M059J (cell line): ENCODE results near the gene SLFNL1. TPM values are rescaled to one million over a fixed set of nuclear protein-coding genes. Genes with fewer than 3 reads are reported as not detected.

Source experiments
- DNase-seq: peaks from one replicate; pipeline ENCODE4 v3.0.0-alpha.2; 2012; ENCODE audit warnings: low read depth
- total RNA-seq: library from RNA; depleted of rRNA; stranded (reverse); fragments of >200 nt; shearing (Covaris generic); gene quantifications from 2 replicates; pipeline ENCODE4 v1.2.3, GENCODE V29; 2014

SLFNL1 gene
- total RNA-seq, 1 experiment from 2014 or later = 0.15 TPM

DNA sequence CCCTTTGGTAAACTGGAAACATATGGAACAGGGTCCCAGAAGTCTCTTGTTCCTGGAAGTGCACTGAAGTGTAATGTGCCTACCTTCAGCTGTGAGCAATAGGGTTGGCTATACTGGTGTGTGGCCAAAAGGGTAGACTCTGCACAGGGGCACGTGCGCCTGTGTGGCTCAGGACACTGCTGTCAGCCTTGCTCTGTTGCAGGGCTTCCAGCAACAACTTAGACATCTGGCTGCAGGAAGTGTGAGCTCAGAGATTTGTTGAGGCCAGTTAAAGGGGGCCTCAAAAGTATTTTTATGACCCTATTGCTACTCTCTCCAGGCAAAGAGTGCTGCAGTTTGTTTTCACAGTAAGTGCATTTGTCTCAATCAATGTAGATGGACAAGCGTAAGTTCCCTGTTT lies 34.6 kb downstream of the SLFNL1 start:
- DNase-seq = no peak

- no peak for DNase-seq
Observed at GRCh38 chr1:40986328-40986783, 35.2 kb downstream of the SLFNL1 start.

- DNase-seq = no peak
Observed at GRCh38 chr1:40985875-40986274, 35.6 kb downstream of the SLFNL1 start.

DNA sequence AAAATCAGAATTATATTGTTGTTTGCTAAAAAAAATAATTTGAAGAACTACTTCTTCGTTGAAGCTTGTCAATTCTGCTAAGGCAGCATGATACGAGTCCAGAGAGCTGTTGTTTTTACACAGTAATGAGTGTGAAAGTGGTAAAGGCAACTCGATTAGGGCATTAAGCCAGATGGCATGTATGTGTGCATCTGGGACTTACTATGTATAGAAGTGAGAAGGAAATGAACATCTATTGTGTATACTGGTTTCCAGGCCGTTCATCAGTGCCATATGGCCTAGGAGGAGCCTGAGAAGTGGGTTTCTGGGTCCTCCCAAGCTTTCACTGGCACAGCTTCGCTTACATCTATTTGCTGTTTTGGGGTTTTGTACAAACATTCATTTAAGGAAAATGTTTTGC lies 36.4 kb downstream of the SLFNL1 start:
- DNase-seq = no peak

GRCh38 chr1:40984531-40984930 lies 37.0 kb downstream of the SLFNL1 start:
- no peak for DNase-seq

DNA sequence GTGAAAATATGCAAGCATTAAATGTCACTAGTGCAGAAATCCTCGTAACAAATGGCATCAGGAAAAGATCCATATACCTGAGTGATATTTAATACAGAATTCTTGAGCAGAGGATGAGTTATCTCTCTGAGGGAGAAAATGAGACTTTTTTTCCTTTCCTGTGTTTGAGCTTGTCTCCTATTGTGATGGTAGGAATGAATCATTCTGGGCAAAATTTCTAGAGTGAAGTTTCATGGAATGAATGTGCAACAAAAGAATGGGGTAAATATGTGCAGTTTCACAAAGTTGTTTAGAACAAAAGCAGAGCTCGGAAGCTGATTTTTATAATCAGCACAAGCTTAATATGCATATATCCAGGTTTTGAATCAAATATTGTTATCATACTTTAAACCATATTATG lies 37.5 kb downstream of the SLFNL1 start:
- peak; percentile 11 for DNase-seq

- no peak for DNase-seq
Observed at GRCh38 chr1:40983286-40983685, 38.2 kb downstream of the SLFNL1 start.

DNA sequence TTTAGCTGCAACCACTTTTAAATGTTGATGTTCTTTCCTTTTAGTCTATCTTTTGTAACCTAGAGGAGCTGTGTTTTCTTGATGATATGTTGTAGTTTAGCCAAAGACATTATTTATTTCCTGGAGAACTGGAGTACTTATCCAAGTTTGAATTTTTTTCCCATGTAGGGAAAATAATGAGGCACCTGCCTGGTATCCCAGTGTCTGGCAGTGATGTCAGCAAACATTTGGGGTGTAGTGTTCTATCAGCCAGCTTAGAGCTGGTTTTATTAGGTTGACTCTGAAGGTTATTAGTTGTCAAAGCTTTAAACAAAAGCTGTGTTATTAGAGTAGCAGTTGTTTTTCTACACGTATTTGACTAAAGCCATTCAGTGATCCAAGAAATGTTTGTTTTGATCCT lies 38.8 kb downstream of the SLFNL1 start:
- peak; percentile 19 for DNase-seq

- no peak for DNase-seq
Observed at GRCh38 chr1:40981691-40982448, 39.7 kb downstream of the SLFNL1 start.

DNA sequence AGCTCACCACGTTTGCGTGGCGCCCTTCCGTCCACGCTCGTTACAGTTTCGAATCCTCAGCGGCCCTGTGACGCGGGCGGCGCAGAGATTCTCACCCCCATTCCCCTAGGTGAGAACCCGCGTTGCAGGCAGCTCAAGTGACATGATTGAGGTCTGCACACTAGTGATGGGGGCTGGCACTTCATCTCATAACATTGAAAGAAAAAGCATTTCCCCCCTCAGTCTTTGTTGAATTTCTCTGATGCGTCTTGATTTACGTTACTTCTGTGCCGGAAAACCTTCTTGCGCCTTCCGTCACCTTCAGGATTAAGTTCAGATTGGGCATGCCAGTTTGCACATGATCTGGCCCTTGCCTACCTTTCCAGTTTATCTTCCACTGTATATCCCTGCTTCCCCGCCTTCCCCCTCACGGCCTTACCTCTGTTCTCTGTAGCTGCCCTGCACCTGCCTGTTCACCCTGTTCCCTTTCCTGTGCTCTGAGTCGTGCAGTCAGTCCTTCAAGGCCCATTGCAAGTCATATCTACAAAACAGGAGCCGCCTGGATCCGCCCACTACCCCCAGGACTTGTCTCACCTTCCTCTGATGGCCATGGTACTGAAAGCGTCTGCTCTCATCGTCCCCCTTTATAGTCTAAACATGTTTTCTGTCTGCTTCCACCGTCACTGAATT lies 40.9 kb downstream of the SLFNL1 start:
- DNase-seq = peak; percentile 61

DNA sequence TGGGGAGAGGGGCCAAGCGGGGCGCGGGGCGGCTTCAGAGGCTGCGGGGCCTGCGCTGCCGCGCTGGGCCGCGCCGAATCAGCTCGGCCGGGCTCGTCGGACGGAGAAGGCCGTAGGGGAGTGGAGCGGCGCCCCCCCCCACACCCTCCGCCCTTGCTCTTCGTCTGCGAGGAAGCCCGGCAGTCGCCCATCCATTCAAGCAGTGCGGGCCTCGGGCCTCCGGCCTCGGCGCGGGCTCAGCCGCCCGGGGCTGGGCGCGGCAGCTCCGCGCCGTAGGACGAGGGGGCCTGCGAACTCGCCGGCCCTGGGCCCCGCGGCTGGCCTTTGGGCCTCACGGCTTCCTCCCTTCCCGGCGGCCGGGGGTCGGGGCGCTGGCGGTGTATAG lies 41.5 kb downstream of the SLFNL1 start:
- no peak for DNase-seq

DNA sequence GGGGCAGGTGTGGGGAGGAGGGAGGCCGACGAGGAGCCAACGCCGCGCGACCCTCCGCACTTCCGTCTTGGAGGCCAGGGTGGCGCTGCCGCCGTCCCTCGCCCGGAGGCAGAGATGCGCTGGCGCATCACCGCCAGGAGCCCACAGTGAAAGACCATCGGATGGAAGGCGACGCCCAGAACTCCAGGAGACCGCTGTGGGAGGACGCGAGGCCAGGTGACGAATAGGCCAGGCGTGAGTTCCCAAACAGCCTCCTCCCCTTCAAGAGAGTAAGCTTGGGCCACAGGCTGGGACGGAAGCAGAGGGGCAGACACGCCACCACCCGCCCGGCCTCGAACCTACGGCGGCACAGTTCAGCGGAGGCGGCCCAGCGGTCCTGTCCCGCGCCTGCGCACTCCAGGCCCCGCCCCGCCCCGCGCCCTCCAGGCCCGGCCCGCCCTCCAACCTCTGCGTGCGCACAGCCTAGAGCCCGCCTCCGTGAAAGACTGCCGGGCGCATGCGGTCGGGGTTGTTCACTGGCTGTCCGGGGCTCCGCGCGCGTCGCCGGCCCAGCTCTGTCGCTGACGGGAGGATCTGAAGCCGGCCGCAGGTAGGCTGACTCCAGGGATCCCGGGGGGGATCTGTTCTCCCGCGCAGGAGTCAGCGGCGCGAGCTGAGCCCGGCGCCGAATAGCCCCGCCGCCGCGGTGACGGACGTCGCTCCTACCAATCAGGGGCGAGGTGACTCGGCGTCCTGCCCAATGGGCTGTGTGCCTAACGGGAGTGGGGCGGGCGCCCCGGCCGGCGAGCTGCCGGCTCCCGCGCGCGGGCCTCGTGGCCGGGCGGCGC lies 42.1 kb downstream of the SLFNL1 start, which contains the start of gene CTPS1:
Gene CTPS1 (plus strand): TSS at position 456 of the 827 bp plus-strand sequence. CDS start 3,595 bp downstream, outside the sequence.
- peak; percentile 90 for DNase-seq

DNA sequence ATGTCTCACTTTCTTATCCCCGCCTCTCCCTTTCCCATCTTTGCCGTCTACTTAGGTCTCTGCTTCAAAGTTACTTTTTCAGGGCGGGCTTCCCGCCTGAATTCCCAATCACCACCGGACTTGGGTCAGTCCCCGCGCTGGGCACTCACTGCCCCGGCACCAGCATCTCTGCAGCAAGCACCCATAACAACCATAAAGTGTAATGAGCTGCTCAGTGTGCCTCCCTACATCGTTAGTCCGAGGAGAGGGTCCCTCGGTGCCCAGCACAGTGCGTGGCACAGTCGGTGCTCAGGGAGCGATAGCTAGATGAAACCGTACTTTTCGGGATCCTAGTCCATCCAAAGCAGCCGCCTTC lies 42.7 kb downstream of the SLFNL1 start:
- no peak for DNase-seq

- DNase-seq = peak; percentile 52
Observed at GRCh38 chr1:40977716-40978115, 43.8 kb downstream of the SLFNL1 start.

GRCh38 chr1:40976952-40977690 lies 44.4 kb downstream of the SLFNL1 start:
- DNase-seq = peak; percentile 48

DNA sequence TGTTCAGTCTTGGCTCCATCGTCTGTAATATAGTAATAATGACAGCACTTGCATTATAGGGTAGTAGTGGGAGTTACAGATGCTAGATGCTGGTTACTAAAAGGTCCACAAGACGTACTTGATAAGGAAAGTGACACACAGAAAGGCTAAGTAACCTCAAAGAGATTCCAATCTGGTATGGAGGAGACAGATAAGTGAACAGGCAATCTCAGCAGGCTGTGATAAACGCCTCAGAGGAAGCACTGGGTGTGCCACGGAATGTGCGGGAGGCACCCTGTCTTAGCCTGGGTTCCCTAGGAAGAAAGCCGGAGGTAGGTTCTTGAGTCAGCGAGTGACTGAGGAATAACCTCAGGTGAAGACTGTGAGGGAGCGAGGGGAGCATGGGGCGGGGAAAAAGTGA lies 46.6 kb downstream of the SLFNL1 start:
- no peak for DNase-seq

DNA sequence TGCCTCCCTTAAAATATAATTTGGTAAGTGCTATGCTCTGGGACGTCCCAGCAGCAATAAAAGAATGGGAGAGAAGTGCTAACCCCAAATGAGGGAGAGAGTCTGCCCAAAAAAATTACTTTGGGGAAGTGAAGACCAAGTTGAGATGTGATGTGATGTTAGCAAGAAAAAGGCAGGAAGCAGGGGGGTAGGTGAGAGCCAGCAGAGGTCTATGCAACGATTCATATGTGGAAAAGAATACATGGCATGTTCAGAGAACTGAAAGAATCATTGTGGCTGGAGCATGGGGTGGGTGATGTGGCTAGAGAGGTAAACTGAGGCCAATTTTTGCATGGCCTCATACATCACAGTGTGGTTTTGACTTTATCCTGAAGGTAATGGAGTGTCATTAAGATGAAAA lies 47.6 kb downstream of the SLFNL1 start:
- DNase-seq = no peak

- DNase-seq = no peak
Observed at GRCh38 chr1:40971966-40972365, 49.6 kb downstream of the SLFNL1 start.

DNA sequence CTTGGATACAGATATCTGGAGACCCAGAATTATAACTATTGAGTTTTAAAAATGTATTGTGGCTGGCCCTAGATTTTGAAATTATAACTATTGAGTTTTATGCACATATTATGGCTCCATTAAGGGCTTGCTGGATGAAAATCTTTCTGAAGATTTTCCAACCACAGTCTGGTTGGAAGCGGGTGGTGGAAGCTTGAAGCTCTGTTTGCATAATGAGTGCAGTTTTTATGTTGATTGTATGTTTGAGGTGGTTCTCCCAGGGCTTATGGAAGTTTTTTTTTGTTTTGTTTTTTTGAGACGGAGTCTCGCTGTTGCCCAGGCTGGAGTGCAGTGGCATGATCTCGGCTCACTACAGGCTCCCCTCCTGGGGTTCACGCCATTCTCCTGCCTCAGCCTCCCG lies 52.1 kb downstream of the SLFNL1 start:
- no peak for DNase-seq

DNA sequence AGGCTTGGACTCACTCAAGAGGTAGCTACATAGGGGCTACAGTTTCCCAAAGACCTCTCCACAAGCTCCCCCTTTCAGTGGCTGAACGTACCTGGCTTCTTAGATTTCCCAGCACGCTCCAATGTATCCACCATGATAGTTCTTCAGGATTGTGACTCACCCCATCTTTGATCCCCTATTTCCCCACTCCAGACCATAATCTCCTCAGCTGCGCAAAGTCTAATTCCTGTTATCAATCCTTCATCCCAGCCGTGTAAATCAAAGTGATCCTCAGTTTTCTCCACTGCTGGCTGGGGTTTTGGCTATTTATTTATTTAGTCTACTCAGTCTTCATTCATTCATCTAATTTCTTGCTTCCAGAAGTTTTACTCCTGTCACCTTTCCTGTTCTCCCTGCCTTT lies 55.1 kb downstream of the SLFNL1 start:
- DNase-seq = no peak
